HG03025 (cell line): ENCODE results near the gene KIAA0040.

Experiments used
- ATAC-seq: cut with Tn5 transposase; IDR thresholded peaks from one replicate; pipeline ENCODE4 v1.9.1; 2021; ENCODE audit warnings: mild to moderate bottlenecking, moderate library complexity; ENCODE audit not compliant: unreplicated experiment, low FRiP score

KIAA0040 gene

DNA sequence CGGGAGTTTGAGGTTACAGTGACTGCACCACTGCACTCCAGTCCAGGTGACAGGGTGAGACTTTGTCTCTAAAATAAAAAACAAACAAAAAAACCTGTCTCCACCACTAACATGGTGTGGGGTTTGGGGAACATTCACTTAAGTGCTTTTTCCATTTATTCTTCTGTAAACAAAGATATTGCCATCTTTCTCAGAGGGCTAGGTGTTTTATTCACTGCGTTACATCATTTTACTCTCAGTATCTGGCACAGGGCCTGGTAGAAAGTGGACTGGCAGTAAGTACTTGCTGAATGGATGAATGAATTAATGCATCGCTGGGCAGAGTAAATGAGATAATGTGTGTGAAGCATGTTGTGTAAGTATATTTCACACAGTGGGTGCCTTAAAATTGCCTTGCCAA lies 20.1 kb downstream of the KIAA0040 start:
- ATAC-seq: no peak

DNA sequence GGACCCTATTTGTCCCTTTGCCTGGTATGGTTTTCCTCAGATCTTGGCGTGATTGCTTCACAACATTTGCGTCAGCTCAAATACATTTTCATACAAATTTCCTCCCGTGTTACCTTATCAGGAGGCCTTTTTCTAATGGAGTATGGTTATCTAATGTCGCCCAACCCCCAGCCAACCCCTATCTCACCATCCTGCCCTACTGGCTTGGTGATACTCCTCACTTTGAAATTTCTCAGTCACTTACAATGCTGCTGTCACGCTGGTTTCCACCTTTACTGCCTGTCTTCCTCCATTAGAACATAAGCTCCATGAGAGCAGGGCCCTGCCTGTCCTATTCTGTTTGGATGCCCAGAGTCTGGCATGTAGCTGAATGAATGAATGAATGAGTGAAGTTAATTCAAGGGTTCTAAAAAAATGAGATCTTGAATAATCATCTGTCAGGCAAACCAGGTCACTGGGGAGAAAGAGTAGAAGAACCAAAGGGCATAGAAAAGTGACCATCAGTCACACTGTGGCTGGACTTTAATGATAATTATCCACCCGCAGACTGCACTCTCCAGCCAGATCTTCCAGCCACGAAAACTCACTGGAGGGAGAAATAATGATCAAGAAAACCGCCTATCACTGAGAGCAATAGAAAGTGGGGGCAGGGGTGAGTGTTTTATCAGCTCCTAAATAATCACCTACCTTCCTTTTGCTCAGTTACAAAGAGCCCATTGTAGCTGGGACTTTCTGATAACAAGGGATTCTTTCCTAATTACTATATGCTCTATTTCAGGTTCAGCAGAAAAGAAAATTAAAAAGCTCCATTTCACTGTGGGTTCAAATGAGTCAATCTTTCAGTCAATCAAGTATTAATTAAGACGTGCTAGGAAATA lies 21.3 kb downstream of the KIAA0040 start:
- no peak for ATAC-seq

DNA sequence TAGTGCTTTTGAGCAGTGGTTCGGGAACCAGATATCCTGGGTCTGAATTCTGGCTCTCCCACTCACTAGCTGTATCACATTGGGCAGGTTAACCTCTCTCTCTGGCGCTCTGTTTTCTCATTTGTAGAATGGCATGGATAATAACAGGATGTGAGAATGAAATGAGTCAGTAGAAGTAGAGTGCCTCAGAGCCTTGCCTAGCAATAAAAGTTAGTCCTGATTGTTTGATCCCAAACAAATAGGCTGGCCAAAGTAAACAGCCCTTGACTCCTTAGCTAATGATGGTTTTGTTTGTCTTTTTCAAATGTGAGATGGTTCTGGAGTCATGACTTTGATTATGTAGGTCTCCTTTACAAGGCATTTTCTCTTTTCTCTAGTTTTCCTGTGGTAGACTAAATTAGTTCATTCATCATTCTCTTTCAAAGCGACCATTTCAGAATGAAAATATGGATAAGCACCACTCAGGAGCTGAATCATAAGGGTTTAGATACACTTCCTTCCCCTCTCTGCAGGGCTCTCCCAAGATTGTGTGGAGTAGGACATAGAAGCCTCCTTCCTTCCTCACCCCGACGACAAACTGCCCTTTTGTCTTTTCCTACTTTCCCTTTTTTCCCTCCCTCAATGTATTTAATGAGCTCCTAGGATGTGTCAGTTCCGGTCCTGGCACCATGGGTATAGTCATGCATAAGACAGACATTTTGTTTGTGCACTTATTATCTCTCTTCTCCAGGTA lies 23.1 kb downstream of the KIAA0040 start:
- no peak for ATAC-seq

DNA sequence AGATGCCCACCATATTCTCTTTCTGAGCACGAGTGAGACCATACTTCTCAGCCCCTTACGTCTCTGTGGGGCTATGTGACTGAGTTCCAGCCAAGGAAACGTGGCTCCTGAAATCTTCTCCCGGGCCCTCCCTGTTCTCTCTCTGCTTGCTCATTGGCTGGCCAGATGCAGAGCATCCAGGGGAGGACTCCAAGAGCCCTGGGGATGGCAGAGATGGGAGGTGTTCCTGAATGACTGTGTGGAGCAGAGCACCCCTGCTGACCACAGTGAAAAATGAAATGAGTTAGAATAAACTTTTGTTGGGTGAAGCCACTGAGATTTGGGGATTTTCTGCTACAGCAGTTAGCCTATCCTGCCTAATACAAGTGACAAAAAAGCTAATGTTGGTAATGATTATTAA lies 23.8 kb downstream of the KIAA0040 start:
- ATAC-seq: no peak

DNA sequence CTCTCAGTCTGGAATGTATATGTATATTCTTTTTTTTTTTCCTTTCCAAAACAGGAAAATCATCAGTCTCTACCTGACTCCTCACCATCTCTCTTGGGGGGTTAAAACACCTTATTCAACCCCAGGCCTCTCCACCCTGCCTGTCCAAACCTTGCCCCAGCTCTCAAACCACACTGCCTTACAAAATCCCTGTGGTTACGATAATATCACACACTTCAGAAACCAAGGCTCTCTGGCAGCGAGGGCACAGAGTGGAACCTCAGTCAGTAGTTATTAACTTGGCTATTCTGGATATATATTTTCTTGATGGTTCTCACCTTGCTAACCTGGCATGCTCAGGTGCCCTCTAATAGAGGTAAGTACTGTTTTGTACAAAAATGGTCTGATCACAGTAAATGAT lies 24.7 kb downstream of the KIAA0040 start:
- no peak for ATAC-seq

DNA sequence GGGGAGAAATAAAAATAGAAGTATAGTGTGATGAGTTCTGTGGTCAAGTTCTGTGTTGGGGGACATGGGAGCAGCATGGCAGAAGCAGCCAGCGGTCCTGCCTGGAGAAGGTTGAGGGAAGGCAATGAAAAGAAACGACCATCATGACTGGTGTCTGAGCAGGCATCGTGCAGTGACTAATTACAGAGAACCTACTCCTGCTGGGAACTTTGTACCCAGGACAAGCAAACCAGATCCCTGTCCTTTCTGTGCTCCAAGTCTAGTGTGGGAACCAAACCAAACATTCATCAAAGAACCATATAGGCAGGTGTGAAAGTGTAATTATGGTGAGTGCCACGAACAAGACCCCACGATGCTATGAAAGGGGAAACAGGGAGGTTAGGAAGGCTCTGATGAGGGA lies 25.8 kb downstream of the KIAA0040 start:
- no peak for ATAC-seq

DNA sequence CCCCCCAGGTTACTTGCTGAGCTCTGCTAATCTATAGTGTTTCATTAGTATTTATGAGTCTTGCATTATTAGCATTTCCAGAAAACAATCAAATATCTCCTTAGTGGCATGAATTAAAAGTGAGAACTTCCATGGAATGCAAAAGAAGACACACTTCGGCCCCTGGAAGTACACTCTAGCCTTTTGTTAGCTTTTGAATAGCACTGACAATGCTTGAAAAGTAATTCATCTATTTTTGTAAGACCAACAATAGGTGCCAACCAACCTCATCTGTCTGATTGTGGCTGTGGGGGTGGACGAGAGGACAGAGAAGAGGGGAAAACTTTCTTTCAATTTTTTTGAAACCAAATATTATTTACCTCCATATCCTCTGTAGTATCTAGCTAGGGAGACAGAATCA lies 27.8 kb downstream of the KIAA0040 start:
- no peak for ATAC-seq

DNA sequence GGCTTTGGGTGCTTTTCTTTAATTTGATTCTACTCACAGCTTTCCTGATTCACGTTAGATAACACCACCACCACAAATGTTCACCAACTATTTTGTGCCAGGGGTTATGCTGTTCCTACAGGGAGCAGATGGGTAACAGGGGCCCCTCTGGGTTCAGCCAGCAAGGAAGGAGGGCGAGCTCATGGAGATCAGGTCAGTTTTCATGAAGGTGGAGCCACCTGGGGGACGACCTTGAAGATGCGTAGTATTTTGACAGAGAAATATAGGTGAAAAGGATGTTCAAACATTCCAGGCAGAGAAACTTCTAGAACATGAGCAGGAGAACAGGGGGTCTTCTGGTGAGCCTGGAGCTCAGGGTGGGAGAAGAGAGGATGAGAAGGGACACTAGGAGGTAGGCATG lies 28.9 kb downstream of the KIAA0040 start:
- ATAC-seq: no peak

DNA sequence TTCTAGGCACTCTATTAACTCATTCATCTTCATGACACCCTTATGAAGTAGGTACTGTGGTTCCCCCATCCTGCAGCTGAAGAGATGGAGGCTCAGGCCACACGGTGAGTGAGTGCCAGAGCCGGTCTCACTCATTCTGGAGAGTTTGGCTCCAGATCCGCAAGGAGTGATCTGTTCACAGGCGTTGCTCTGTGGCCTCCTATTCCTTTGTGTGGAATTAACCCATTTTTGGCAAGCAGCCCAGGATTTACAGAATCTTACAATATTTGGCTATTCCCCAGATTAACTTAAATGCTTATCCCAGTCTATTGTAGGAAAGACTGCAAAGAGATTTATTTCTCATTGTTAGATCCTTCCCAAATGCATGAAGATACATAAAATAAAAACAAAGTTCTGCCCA lies 29.6 kb downstream of the KIAA0040 start:
- ATAC-seq: no peak

DNA sequence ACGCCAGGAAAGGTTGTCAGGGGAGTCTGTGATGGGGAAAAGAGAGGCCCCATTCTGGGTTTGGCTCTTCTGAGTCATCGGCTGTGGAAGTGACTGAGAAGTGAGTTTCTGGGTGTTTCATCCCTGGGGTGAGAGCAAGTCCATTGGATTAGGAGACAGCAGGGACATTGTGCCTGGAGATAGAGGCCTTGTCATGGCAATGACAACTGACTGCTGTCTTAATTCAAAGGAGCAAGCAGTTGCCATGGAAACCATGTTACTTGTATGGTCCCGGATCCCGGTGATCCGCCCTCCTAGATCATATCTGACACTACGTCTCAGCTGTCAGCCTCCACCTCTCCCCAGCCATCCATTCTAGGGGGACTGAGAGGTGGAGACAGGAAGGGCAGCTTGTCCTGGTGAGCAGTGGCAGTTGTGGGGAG lies 34.4 kb downstream of the KIAA0040 start:
- ATAC-seq: no peak

DNA sequence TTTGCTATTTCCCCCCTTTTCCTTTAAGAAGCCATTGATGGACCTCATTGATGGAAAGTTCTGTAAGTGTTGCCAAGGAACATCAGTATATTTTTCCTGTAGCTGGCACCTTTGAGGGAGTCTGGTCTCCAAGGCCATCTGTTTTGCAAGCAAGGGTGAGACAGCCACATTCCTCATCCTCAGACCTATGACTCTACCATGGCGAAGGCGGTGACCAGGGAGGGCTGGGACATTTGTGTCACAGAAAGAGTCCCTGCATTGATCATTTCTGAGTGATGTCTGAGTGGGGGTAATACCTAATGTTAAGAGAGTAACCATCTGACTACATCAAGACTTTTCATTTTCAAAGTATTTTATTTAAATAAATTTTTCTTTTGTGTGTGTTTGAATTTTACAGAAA lies 35.4 kb downstream of the KIAA0040 start:
- ATAC-seq: no peak

DNA sequence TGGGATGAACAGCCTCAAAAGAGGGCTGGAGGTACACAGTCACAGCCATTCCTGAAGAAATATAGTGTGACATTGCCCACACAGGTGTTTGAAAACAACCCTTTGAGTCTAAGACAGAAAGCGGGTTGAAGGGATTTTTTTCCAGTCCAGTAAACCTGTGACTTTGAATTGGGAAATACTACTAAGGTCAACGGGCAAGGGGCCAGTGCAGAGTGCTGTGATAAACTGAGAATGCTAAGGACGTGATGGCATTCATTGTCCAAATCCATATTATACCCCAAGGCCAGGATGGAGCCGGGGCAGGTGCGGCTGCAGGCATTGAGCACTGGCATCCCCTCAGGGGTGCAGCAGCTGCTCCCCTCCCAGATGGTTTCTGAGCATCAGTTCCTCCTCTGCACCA lies 36.6 kb downstream of the KIAA0040 start:
- no peak for ATAC-seq

DNA sequence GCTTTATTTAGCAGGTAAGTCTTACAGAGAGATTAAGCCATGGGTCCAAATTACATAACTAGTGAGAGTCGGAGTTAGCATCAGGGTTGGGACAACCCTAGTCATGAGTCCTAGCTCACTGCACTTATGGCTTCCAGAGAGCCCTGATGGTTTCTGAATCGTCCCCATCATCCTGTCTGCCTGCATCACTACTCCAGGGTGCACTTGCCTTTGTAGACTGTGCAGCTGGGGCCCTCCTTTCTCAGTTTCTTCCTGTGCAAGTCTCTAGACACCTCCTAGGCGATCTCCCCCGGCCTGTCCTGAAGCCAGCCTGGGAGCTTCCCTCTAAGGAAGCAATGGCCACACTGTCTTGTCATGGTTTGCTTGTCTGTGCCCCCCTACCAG lies 37.1 kb downstream of the KIAA0040 start:
- no peak for ATAC-seq

DNA sequence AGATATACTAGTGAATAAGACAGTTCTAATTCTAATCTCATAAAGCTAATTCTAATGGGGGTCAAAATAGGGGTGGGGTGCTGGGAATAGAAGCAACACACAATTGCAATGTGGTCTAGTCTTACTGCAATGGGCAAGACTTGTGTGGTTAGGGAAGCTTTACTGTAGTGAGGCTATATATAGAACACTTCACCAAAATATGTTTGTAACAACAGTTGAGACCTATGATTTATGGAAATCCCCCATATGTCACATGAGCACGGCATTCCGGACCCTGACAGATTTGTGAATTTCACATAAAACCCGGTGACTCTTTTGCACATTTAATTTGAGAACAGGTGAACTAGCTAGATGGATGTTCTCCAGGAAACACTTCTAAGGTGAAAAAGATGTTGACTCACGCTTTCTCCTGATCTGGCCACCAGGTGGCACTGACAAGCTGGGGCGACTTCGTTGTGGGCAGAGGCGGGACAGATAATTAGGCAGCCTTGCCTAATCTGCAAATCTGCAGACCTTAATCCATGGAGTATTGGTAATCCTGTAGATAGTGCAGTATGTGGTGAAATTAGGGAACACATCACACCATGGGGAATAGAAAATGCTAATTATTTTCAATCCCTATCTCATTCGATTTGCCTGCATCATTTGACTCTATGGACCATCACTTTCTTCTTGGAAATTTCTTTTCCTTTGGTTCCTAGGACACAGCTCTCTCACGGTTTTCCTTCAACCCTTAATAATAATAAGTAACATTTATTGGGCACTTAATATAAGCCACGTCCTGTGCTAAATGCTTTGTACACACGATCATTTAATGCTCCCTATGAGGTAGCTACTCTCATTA lies 37.7 kb downstream of the KIAA0040 start:
- ATAC-seq: no peak

DNA sequence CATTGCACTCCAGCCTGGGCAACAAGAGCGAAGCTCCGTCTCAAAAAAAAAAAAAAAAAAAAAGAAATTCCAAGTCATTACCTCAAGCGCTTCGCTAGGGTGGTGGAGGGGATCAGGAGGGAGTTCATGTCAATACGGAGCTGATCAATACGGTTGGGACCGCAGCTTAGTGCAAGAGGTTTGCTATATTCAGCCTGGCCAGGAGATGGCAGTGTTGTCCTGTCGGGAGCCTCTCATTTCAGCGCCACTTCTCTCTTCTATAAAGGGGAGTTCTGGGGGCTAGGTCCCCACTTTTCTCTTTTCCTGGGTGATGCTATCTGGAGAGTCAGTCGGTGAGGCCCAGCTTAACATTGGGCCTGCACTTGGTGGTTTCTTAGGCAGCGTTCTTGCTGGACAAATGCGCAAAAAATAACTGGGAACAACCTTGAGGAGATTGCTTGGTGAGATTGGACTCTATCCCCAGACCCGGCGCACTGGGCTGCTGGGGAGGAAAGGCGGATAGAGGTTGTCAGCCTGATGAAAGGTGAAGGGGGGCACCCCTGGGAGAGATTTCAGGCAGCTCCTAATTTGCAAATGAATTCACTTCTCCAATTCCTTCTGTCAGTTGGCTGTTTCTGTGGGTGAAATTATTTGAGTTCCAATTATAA lies 40.4 kb downstream of the KIAA0040 start:
- ATAC-seq: no peak

DNA sequence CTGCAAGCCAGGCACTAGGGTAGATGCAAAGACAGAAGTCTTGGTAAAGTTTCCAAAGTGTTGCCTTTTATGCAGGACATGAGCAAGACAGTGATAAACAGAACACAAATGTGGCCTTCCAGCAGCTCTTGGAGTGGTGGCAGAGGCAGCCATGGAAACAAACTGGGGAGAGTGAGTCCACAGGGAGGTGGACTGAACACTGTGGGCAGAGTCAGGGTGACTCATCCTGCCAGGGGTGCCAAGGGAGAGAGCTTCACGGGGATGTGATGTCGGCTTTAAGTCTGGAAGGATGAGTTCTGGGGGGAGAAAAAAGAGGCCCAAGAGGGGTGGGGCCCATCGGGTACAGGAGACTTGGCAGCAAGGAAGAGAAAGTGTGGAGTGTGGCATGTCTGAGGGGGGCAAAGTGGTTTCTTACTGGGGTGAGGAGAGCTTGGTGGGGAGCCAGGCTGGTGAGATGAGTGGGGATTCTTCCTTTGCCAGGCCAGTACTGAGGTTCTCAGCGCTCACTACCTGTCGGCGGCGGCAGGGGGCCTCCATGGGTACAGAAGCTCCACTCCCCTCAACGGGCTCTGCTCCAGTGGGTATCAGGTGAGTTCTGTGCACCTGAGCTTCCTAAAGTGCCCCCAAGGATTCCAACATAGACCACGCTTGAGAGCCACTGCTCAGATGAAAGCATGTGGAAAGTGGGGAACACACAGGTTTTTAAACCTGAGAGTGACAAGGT lies 41.8 kb downstream of the KIAA0040 start:
- no peak for ATAC-seq

DNA sequence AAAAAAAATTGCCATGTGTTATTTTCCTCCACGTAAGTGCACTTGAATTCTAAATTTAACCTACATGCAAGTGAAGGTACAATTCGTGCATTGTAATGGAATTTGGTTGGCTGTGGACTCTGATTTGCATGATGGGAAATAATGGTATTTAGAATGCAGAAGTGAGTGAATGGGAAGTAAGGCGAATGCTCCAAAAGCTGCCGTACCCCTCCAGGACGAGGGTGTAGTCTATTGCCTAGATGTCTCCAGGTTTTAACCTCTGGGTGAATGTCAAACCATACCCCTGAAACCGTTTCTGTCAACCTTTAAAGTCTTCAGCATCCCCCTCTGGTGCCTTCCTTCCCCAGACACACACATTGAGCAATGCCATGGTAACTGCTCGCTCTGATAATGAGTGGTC lies 44.5 kb downstream of the KIAA0040 start:
- ATAC-seq: no peak

DNA sequence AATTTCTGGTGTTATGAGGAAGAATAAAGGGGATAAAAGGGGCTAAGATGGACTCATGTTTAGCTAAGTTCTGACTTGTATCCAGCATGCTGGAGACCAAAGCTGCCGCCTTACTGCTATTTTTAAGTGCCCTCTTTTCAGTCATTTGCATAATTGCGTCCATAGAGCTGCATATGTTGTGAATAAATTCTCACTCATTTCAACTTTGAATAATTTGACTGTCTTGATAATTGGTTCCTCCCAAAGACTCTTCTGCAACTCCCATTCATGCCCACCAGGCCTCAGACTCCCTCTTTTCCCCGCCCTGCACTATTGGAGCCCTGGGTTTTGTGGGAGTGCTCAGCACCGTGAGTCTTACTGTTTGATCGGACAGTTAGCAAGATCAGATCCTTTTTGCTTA lies 45.0 kb downstream of the KIAA0040 start:
- no peak for ATAC-seq

DNA sequence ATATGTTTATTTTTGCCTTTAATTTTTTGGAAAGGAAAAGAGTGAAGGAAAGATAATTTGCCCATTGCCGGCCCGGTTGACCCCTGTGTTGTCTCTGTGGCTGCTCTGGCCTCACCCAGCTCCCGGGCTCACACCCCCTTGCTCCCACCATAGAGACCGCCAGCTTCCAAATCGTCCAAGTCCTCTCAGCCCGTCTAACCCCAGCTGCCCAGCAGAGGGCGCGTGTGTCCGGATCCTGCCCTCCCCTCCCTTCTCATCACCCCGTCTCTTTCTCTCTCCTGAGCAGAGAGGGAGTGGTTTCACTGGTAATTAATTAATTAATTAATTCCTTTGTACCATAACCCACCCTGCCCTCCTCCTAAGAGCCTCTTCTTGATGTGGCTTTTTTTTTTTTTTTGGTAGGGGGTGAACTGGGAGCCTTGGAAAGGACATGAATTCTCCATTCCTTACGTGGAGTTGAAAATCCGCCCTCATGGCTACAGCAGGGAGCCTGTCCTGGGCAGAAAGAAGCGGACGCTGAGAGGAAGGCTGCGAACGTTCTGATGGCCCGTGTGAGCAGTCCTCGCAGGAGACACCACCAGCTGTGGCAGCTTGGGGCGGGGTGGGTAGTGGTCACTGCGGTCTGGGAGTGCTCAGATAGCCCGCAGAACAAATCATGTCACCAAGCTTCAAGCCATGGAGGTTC lies 45.9 kb downstream of the KIAA0040 start:
- no peak for ATAC-seq
